HCT116 (cell line): ENCODE results near the gene RHBDF2. TPM values are rescaled to one million over a fixed set of nuclear protein-coding genes. Genes with fewer than 3 reads are reported as not detected.
A peak's percentile ranks its signal among the peaks of the same experiment; 100 is the strongest.

ENCODE experiments used
- ATAC-seq: fragments of 200-7000 bp; cut with Tn5 transposase; 2 replicates; pipeline ENCODE4 v1.9.1; 2020; ENCODE audit warnings: mild to moderate bottlenecking, moderate library complexity
- BruUV-seq: library from RNA; stranded (reverse); fragments of 400-500 nt; replicated peaks from 2 replicates; lab custom pipeline; 2021; lab: Mats Ljungman, UMichigan
- CTCF ChIA-PET: fragments of 300-600 bp; sonication (Branson Sonifier 250); formaldehyde crosslinking; loops from one replicate; lab custom pipeline; 2021; ENCODE audit warnings: antibody characterized with exemption; lab: Charles Lee
- POLR2A ChIA-PET: fragments of 300-600, 350-600 bp; sonication (Branson Sonifier 250); formaldehyde crosslinking; loops from one replicate; lab custom pipeline; 2021; ENCODE audit warnings: antibody characterized with exemption; lab: Charles Lee
- RAD21 ChIA-PET, 2 experiments: fragments of 300-600 bp; sonication (Branson Sonifier 250); formaldehyde crosslinking; loops; one replicate each; lab custom pipeline; 2023; ENCODE audit warnings: low total read pairs in 2 of 2; ENCODE audit not compliant: uncharacterized antibody in 2 of 2, unreplicated experiment in 2 of 2, low non-redundant PET in 1 of 2; lab: Charles Lee
- DNase-seq: peaks from one replicate; pipeline ENCODE4 v3.0.0-alpha.2; 2010; ENCODE audit warnings: low read depth, low spot score
- H2AFZ ChIP-seq: fragments of 200-600 bp; shearing (Covaris generic), sonication (generic); 2 replicates; pipeline ENCODE4 v1.6.1; 2017; ENCODE audit warnings: low read depth, mixed run types, mixed read lengths, antibody characterized with exemption, low read length; ENCODE audit not compliant: poor library complexity, severe bottlenecking
- H3K27ac ChIP-seq: 2 replicates; pipeline ENCODE4 v1.5.1; 2012; ENCODE audit warnings: low read depth, low read length
- H3K27me3 ChIP-seq: fragments of 200-600 bp; sonication (generic); 2 replicates; pipeline ENCODE4 v1.6.1; 2016; ENCODE audit warnings: mixed run types, low read length, mixed read lengths; ENCODE audit not compliant: insufficient read depth
- H3K36me3 ChIP-seq, 2 experiments: fragments of 200-500 bp in 1 of 2; fragments of 200-600 bp in 1 of 2; sonication (Bioruptor generic) in 1 of 2; sonication (generic) in 1 of 2; 2 replicates each; pipeline versions ENCODE4 v1.5.1 to v1.6.1; 2014 to 2016; ENCODE audit warnings: low read length in 2 of 2, inconsistent platforms in 1 of 2, mixed read lengths in 1 of 2, mixed run types in 1 of 2; ENCODE audit not compliant: insufficient read depth in 2 of 2, control insufficient read depth in 1 of 2
- H3K4me1 ChIP-seq, 2 experiments: fragments of 200-600 bp in 1 of 2; sonication (generic) in 1 of 2; 2 replicates each; pipeline versions ENCODE4 v1.5.1 to v1.6.1; 2012 to 2017; ENCODE audit warnings: low read length in 2 of 2, inconsistent platforms in 1 of 2, mild to moderate bottlenecking in 1 of 2, mixed read lengths in 1 of 2, mixed run types in 1 of 2, moderate library complexity in 1 of 2; ENCODE audit not compliant: insufficient read depth in 2 of 2, control insufficient read depth in 1 of 2
- H3K4me2 ChIP-seq: fragments of 200-600 bp; sonication (generic); 2 replicates; pipeline ENCODE4 v1.6.1; 2017; ENCODE audit warnings: mixed run types, low read length, mixed read lengths
- H3K4me3 ChIP-seq, 2 experiments: fragments of 200-600 bp in 1 of 2; sonication (generic) in 1 of 2; replicated peaks in 1 of 2; 2 replicates each; pipeline ENCODE4 v1.5.1; 2011 to 2016; ENCODE audit warnings: low read length in 2 of 2, control low read depth in 1 of 2, low read depth in 1 of 2, mild to moderate bottlenecking in 1 of 2, mixed read lengths in 1 of 2, mixed run types in 1 of 2
- H3K79me2 ChIP-seq: fragments of 200-600 bp; sonication (generic); 2 replicates; pipeline ENCODE4 v1.6.1; 2017; ENCODE audit warnings: mild to moderate bottlenecking, mixed run types, low read length, moderate library complexity, mixed read lengths; ENCODE audit not compliant: insufficient read depth
- H3K9ac ChIP-seq: fragments of 200-600 bp; sonication (generic); 2 replicates; pipeline ENCODE4 v1.6.1; 2016; ENCODE audit warnings: low read length, mixed read lengths
- H3K9me2 ChIP-seq: fragments of 200-600 bp; sonication (generic), shearing (Covaris generic); 2 replicates; pipeline ENCODE4 v1.6.1; 2017; ENCODE audit warnings: mixed run types, mild to moderate bottlenecking, moderate library complexity; ENCODE audit not compliant: insufficient read depth
- H3K9me3 ChIP-seq, 2 experiments: fragments of 200-500 bp in 1 of 2; fragments of 200-600 bp in 1 of 2; sonication (Bioruptor generic) in 1 of 2; sonication (generic) in 1 of 2; 2 replicates each; pipeline ENCODE4 v1.6.1; 2014 to 2017; ENCODE audit warnings: low read length in 2 of 2, mixed read lengths in 2 of 2, inconsistent platforms in 1 of 2, low read depth in 1 of 2, mild to moderate bottlenecking in 1 of 2, mixed run types in 1 of 2, moderate library complexity in 1 of 2; ENCODE audit not compliant: control insufficient read depth in 1 of 2, insufficient read depth in 1 of 2
- H4K20me1 ChIP-seq: fragments of 200-600 bp; sonication (generic), shearing (Covaris generic); 2 replicates; pipeline ENCODE4 v1.6.1; 2017; ENCODE audit warnings: mixed run types, mild to moderate bottlenecking, moderate library complexity; ENCODE audit not compliant: insufficient read depth
- ATF3 ChIP-seq: IDR thresholded peaks from 2 replicates; pipeline ENCODE4 v1.6.1; 2012
- ELF1 ChIP-seq: IDR thresholded peaks from 2 replicates; pipeline ENCODE4 v1.6.1; 2012; ENCODE audit warnings: low read depth, borderline replicate concordance
- EZH2 ChIP-seq: fragments of 200-600 bp; sonication (generic); IDR thresholded peaks from 2 replicates; pipeline ENCODE4 v1.6.1; 2017; ENCODE audit warnings: antibody characterized with exemption, mixed run types
- EZH2phosphoT487 ChIP-seq: fragments of 200-600 bp; IDR thresholded peaks from 2 replicates; pipeline ENCODE4 v1.6.1; 2018; ENCODE audit warnings: antibody characterized with exemption, borderline replicate concordance
- FOSL1 ChIP-seq: IDR thresholded peaks from 2 replicates; pipeline ENCODE4 v1.6.1; 2012; ENCODE audit warnings: low read depth
- RAD21 ChIP-seq: IDR thresholded peaks from 2 replicates; pipeline ENCODE4 v1.6.1; 2012; ENCODE audit warnings: low read depth, mild to moderate bottlenecking
- TCF7L2 ChIP-seq: IDR thresholded peaks from 2 replicates; pipeline ENCODE4 v1.7.0; 2011; ENCODE audit warnings: borderline replicate concordance, inconsistent platforms; ENCODE audit not compliant: insufficient read depth, insufficient read length; ENCODE audit errors: extremely low read depth
- YY1 ChIP-seq: IDR thresholded peaks from 2 replicates; pipeline ENCODE4 v1.6.1; 2011; ENCODE audit warnings: low read length, low read depth, moderate library complexity, mild to moderate bottlenecking; ENCODE audit not compliant: insufficient replicate concordance; ENCODE audit errors: extremely low read depth
- ZFX ChIP-seq: fragments of 450-650 bp; IDR thresholded peaks from 2 replicates; pipeline ENCODE4 v1.6.1; 2017
- intact Hi-C: fragments of 100-400 bp; cut with micrococcal nuclease; formaldehyde crosslinking; loops from 2 replicates; pipeline ENCODE4 v1.10.0; 2022
- total RNA-seq: library from RNA; stranded (reverse); gene quantifications from one replicate; pipeline ENCODE4 v1.2.1, GENCODE V29; 2021; ENCODE audit not compliant: unreplicated experiment
- TF ChIP-seq, protein P1 (sequence below): IDR thresholded peaks from 2 replicates; pipeline ENCODE4 v1.6.1; 2012

The RHBDF2 gene
- total RNA-seq, 1 experiment from 2014 or later = 61.1 TPM

- Histone ChIP-seq H3K27ac (peak overlapping the region; percentile 89), H3K4me3 (peak overlapping the region; percentile 89 to 96), H3K4me1 (peaks cover 29 to 48% of the 10 kb centered on the region in 2 experiments), H3K4me2 (peak overlapping the region; percentile 96), H3K36me3 (peaks cover 0 to 6% of the 10 kb centered on the region in 2 experiments; a peak in 1 of 4 replicates), H3K9me2 (no peaks in the 10 kb centered on the region), H3K79me2 (peaks cover 58% of the 10 kb centered on the region), H3K27me3 (no peaks in the 10 kb centered on the region), H4K20me1 (peaks cover 35% of the 10 kb centered on the region; the same call in 1 of the 2 replicates), H2AFZ (no peak overlapping the region), H3K9ac (peak overlapping the region; percentile 96), H3K9me3 (no peaks in the 10 kb centered on the region)
- POLR2A ChIA-PET = no interaction called here
- RAD21 ChIA-PET = no interaction called here
- CTCF ChIA-PET = interaction anchor here (1.3 kb wide), 1 partner anchor 44 kb away, joined by 3 read pairs; no protein-coding TSS in a partner anchor
- intact Hi-C loops = no loop called here
- DNase-seq = no peak
- TF ChIP-seq EZH2 = no peak
- ATAC-seq = peak; percentile 48; the same call in 1 of the 2 replicates
- no TSS peak for BruUV-seq
Measured at GRCh38 chr17:76452127-76452659, 49.0 kb downstream of the RHBDF2 start.

DNA sequence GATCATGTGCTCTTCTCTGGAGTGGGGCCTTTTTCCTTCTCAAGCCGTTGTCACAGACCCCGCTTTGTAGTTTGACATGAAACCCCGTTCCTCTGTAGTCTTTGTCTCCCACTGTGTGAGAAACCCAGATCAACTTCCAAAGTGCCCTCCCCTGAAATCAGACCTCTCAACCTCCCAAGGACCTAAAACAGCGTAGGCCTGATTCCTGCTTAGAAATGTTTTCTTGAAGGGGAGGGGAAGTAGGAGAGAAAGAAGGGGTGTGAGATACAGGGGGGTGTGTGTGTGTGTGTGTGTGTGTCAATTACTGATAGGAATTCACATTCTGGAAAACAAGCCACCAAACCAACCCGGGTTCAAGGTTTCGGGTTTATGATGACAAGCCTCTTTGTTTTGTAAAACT lies 49.7 kb downstream of the RHBDF2 start:
- peaks cover 36 to 54% of the 10 kb centered on the region in 2 experiments for H3K4me1 ChIP-seq
- H3K9me3 ChIP-seq = no peaks in the 10 kb centered on the region
- peak overlapping the region; percentile 89 to 96 for H3K4me3 ChIP-seq
- DNase-seq (no peak), ATAC-seq (no peak)
- H3K27me3 ChIP-seq = no peaks in the 10 kb centered on the region
- H3K9ac ChIP-seq = peak overlapping the region; percentile 96
- peak overlapping the region; percentile 96 for H3K4me2 ChIP-seq
- CTCF ChIA-PET = interaction anchor here (1.3 kb wide), 1 partner anchor 43 kb away, joined by 3 read pairs; no protein-coding TSS in a partner anchor
- RAD21 ChIA-PET = no interaction called here
- H3K79me2 ChIP-seq = peaks cover 64% of the 10 kb centered on the region
- no peaks in the 10 kb centered on the region for H3K9me2 ChIP-seq
- TSS peak; percentile 52 for BruUV-seq
- intact Hi-C loops = no loop called here
- H2AFZ ChIP-seq = no peak overlapping the region
- POLR2A ChIA-PET = no interaction called here
- TF ChIP-seq YY1 (no peak), FOSL1 (no peak), TCF7L2 (no peak), RAD21 (no peak), ATF3 (no peak), ZFX (no peak), EZH2phosphoT487 (no peak), ELF1 (no peak)
- TF ChIP-seq, protein P1, sequence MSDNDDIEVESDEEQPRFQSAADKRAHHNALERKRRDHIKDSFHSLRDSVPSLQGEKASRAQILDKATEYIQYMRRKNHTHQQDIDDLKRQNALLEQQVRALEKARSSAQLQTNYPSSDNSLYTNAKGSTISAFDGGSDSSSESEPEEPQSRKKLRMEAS = no peak
- peaks cover 0 to 6% of the 10 kb centered on the region in 2 experiments; a peak in 1 of 4 replicates for H3K36me3 ChIP-seq
- peaks cover 41% of the 10 kb centered on the region; the same call in 1 of the 2 replicates for H4K20me1 ChIP-seq
- no peak overlapping the region for H3K27ac ChIP-seq
